Stimulated activated CD4-positive, alpha-beta T cell treated with anti-CD3 and anti-CD28 coated beads, Interleukin-4, amount 100 ng/mL, for 4 hours (primary cell): ENCODE measurements around the gene SH3PXD2B.
"Not testable (repeated sequence)": the region's sequence is repeated elsewhere in the genome, so short reads cannot be mapped to it uniquely, and the experiment has no call there.

Experiments
- DNase-seq, 2 experiments: peaks; one replicate each; pipeline ENCODE4 v3.0.0-alpha.2; 2020

The SH3PXD2B gene

DNA sequence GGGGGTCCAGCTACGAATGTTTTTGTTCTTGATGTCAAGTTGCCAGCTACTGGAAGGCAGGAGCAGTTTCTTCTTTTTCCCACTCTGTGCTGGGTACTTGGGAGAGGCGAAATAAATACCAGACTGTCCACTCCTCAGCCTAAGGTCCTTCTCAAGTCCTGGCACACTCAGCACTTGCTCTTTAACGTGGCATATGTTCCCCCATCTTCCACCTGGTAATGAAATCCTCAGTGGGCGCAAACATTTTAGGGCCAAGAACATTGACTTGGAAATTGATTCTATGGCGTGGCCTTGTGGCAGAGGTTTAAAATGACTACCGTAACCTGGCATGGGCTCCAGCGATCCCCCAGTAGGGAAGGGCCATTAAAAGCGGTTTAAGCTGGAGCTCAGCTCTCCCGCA lies 119.7 kb downstream of the SH3PXD2B start:
- no peak for DNase-seq

DNA sequence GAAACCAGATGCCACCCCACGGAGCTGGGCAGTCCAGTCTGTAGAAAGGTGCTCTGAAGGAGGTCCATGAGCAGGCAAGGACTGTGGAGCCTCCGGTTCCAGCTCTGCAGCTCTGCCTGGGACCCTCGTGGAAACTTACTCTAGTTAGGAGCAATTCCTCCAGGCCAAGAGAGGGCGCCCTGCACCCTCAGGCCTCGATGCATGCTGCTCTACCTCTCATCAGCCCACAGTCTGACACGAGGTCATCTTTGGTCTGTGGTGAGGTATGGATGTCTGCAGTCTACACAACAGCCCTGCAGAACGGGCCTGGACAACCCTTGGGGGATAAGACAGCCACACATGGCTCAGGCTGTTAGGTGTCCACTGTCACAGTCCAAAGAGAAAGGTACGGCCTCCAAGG lies 120.1 kb downstream of the SH3PXD2B start:
- DNase-seq: no peak

DNA sequence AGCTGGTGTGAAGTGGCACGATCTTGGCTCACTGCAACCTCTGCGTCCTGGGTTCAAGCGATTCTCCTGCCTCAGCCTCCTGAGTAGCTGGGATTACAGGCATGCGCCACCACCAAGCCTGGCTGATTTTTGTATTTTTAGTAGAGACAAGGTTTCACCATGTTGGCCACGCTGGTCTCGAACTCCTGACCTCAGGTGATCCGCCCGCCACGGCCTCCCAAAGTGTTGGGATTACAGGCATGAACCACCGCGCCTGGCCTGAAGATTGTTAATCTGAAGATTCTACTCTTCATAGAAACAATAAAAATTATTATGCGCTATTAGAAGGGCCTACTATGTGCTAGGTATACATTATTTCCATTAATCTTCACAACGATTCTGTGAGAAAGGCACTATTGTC lies 127.4 kb downstream of the SH3PXD2B start:
- DNase-seq: not testable (repeated sequence)

DNA sequence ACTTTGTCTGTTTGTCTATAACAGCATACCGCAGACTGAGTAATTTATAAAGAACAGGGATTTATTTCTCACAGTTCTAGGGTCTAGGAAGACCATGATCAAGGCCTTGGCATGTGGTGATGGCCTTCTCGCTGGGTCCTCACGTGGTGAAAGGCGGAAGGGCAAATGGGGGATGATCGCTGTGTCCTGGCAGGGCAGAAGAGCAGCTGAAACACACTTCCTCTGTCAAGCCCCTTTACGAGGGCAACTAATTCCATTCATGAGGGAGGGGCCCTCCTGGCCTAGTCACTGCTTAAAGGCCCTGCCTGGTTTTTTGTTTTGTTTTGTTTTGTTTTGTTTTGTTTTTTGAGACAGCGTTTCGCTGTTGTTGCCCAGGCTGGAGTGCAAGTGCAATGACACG lies 128.9 kb downstream of the SH3PXD2B start:
- DNase-seq: no peak

DNA sequence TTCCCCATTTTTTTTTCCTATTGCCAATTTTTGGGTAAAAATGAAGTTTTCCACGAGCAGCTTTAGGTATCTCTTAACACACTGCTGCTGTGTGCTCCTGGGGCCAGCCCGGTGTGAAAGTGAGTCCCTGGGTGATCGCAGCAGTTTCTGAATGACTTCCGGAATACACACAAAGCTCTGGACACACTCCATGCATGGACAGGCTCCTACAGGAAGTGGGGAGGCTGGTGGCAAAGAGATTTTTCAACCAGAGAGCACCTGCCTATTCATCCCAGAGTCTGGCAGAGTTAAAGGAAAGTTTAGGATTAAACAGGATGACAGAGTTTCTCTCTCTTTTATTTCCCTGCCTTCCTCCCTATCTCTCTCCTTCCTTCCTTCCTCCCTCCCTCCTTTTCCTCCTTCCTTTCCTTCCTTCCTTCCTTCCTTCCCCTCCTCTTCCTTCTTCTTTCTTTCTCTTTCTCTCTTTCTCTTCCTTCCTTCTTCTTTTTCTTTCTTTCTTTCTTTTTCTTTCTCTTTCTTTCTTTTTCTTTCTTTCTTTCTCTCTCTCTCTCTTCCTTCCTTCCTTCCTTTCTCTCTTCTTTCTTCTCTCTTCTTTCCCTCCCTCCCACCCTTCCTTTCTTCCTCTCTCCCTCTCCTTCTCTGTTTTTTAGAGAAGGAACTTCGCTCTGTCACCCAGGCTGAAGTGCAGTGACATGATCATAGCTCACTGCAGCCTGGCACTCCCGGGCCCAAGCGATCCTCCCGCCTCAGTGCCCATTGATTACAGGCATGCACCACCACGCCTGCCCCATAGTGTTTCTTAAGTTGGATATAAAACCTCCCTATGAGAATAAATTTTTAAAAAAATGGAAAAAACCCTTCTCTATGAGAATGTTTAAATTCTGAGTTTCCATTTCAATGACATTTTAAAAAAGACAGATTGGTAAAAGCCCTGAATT lies 132.0 kb downstream of the SH3PXD2B start:
- no peak for DNase-seq

DNA sequence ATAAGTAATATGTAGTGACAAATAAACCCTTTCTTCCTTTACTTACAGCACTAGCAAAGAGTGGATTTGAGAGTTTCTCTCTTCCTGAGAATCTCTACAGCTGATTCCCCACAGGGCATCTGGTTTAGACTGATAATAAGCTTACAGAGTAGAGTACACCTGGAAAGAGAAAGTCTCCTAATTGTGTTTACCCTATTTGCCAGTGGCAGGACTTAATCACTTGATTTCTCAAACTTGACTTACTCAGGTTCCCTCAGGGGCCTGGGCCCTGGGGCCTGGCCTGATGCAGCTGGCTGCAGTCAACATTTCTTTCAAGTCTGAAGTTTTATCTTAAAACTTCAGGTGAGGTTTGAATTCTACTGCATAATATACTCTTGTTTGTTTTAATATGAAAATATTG lies 132.7 kb downstream of the SH3PXD2B start:
- no peak for DNase-seq

DNA sequence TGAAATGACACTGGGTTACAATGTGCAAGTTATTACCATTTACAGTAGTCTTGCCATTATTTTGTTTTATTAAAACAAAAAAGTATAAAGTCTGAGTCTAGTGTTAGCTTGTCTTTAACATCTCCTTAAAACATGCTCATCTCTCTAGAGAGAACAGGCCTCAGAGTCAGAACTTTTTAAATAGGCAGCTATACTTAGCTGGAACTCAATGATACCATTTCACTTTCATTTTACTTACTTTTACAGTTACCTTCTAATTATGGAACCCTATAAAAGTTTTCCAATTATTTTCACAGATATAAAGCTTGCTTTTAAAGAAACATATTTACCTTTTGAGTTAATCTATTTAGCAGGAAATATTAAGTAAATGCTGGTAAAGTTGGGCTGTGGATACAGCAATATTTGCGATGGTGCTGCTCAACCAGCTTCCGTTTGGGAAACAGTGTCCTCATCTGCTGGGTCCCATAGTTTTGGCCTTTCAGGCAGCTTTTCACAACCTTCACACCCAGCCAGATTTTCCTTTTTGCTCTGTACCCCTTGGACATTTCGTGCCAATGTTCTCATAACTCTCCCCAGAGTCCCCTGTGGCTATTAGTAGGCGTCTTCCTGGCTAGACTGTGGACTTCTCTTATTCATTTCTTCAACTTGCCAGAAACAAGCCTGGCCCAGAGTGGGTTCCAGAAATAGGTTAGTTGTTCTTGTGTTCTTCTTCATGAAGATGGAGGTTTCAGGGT lies 134.4 kb downstream of the SH3PXD2B start:
- no peak for DNase-seq

DNA sequence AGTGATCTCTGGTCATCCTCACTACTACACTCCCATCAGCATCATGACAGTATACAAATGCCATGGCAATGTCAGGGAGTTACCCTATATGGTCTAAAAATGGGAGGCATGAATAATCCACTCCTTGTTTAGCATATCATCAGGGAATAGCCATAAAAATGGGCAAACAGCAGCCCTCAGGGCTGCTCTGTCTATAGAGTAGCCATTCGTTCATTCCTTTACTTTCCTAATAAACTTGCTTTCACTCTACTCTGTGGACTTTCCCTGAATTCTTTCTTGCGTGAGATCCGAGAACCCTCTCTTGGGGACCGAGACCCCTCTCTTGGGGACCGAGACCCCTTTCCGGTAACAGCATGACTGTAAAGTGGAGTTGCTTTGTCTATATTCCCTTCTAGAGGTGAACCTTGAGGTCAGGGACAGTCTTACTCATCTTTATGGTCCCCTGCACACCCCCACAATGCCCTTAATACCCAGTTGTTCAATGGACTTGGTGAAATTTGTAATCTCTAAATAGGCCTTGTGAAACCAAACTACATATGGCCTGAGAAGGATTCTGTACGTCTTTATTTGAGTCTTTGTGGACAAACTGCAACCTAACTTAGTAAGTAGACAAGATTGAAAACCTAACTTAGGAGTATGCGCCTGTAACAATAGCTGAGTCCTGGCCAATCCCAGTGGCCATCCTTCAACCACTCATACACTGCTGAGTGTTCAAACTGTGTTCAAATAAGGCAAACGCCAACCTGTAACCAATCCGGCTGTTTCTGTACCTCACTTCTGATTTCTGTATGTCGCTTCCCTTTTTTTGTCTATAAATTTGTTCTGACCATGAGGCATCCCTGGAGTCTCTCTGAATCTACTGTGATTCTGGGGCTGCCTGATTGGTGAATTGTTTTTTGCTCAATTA lies 138.5 kb downstream of the SH3PXD2B start:
- DNase-seq: no peak

DNA sequence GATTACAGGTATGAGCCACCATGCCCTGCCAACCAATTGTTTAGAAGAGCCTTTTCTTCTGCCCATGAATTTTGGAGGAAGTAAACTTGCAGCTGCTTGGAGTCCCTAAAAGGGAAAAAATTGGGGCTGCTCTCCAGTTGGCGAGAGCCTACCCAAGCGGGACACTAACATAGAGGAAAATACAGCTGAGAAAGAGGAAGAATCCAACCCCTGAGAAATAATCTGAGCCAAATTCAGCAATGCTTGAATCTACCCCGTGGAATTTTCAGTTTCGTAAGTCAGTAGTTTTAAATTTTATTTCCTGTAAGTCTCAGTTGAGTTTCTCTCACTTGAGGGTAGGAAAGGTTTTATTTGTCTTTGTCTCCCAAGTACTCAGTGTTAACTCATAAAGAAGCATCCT lies 140.4 kb downstream of the SH3PXD2B start:
- DNase-seq: no peak

DNA sequence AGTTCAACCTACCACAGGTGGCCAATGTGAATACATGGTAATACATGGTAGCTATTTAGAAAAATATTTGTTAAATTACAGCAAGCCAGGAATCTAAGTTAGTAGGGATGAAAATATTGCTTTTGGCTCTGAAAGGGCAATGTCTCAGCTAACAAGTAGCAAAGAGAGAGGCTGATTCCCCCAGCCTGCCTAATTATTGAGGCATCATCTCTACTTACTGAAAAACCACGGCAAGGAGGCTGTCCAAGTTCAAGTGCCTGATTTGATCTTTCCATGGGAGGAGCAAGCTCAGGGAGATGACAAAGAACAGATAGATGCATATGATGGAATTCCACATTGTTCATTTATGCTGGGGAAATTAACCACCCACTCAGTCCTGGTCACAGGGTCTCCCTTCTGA lies 142.0 kb downstream of the SH3PXD2B start:
- DNase-seq: no peak

DNA sequence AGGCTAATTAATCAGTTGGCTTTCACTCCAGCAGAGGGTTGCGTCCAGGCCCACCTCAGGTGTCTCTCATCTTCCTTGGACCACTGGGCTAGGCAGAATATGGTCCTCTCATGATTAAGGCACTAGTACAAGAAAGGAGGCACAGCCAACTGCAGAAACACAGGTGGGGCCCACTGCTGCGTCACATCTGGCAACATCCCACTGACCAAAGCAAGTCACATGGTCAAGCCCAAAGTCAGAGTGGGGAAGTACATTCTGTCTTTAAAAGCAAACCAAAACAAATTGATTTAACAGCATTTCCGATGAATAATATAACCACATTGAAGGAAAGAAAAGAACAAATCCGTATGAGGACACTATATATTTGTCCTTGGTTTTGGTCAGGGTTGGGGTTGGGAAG lies 142.7 kb downstream of the SH3PXD2B start:
- DNase-seq: no peak

DNA sequence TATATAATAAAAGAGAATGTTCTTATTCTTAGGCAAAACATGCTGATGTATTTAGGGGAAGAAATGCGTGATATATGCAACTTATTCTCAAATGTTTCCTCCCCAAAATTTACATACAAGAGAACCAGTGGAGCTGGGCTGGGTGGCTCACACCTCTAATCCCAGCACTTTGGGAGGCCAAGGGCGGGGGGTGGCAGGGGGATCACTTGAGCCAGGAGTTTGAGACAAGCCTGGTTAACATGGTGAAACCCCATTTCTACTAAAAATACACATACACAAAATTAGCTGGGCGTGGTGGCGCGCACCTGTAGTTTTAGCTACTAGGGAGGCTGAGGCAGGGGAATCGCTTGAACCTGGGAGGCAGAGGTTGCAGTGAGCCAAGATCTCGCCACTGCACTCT lies 143.3 kb downstream of the SH3PXD2B start:
- DNase-seq: no peak

DNA sequence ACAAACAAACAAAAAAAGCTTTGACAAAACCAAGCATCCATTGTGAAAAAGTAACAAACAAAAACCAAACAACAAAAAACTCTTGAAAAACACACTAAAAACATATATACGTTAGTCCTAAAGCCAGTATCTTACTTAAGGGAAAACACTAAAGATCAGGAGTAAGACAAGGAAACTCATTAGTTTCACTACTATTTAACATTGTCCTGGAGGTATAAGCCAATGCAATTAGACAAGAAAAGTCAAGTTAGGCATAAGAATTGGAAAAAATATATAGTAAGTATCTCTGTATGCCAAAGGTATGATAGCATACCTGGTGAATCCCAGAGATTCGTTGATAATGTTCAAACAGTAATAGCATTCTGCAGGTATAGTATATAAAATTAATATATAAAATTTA lies 148.9 kb downstream of the SH3PXD2B start:
- no peak for DNase-seq

DNA sequence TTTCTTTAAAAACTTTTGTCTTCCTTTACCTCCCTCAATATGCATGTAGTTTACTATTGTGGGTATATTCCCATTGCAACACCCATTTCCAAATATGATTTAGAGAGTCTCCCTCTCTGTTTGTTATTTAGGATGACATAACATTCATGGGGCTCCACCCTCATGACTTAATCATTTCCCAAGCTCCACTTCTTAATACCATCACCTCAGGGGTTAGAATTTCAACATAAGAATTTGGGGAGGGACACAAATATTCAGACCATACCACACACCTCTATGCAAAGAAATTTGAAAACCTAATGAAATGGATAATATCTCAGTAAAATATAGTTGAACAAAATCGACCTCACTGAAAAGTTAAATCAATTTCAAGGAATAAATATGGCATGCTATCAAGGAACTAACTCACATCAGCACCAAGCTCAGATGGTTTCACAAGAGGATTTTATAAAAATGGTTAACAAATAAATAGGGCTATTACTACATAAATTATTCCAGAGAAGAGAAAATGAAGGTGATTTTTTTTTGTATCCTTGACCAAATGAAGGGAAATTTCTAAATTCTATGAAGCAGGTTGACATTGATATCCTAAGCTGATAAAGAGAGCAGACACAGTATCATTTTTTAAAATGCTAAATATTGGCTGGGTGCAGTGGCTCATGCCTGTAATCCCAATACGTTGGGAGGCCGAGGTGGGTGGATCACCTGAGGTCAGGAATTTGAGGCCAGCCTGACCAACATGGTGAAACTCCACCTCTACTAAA lies 150.6 kb downstream of the SH3PXD2B start:
- DNase-seq: no peak

DNA sequence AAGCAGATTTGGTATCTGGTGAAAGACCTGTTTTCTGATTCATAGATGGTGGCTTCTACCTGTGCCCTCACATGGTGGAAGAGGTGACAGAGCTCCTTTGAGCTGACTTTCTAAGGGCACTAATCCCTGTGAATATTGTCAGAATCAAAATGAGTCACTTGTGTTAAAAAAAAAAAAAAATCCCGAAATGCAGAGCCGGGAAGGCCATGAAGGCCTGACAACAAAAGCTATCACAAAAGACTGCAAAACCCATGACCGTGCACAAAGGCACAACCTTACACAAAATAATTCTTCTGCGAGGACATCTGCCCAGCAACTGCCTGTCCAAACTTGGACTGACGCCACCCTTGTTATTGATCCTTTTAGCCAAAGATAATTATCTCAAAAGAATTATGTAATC lies 151.2 kb downstream of the SH3PXD2B start:
- DNase-seq: no peak

DNA sequence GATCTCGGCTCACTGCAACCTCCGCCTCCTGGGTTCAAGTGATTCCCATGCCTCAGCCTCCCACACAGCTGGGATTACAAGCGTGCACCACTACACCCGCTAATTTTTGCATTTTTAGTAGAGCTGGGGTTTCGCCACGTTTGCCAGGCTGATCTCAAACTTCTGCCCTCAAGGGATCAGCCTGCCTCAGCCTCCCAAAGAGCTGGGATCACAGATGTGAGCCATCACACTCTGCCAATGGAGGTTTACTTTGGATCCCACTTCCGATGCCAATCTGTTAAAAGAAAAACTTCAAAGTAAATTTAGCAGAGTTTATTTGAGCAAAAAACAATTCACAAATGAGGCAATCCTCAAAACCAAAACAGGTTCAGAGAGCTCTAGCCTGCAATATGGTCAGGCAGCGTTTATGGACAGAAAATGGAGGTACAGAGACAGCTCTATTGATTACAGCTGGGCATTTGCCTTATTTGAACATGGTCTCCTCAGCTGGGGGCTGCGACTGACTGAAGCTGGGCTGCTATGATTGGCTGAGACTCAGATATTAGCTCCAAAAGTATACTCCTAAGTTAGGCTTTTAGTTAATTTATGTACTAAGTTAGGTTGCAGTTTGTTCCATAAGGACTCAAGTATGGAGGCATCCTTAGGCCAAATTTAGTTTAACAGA lies 152.1 kb downstream of the SH3PXD2B start:
- no peak for DNase-seq

DNA sequence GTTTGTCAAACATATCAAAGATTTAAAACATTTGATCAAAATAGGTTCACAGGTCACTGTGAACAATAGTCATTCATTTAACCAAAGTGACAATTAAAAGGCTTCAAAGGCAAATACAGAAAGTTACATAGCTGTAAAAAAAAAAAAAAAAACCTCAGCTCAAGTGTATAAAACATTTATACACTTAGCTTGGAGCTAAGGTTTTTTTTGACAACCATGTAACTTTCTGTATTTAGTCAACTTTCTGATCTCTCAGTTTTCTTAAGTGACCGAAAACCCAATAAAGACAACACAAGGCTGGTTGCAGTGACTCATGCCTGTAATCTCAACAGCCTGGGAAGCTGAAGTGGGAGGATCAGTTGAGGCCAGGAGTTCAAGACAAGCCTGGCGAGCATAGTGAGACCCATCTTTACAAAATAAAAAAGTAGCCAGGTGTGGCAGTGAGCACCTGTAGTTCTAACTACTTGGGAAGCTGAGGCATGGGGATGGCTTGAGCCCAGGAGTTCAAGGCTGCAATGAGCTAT lies 154.3 kb downstream of the SH3PXD2B start:
- no peak for DNase-seq

DNA sequence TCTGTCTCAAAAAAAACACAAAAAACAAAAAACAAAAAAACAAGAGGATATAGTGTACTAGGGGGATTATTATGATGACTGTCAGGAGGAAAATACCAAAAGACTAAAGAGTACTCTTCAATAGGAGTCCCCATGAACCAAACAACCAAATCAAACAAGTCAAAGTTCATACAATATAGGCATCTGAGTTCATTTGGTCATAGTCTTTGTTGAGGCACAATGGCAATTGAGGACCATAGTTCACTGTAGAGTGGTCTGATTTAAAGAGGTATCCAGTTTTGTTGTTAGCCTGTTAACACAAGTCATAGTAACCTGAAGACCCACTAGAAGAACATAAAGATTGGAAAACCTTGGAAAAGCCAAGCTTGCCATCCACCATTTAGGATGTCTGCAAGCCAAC lies 159.5 kb downstream of the SH3PXD2B start:
- no peak for DNase-seq

DNA sequence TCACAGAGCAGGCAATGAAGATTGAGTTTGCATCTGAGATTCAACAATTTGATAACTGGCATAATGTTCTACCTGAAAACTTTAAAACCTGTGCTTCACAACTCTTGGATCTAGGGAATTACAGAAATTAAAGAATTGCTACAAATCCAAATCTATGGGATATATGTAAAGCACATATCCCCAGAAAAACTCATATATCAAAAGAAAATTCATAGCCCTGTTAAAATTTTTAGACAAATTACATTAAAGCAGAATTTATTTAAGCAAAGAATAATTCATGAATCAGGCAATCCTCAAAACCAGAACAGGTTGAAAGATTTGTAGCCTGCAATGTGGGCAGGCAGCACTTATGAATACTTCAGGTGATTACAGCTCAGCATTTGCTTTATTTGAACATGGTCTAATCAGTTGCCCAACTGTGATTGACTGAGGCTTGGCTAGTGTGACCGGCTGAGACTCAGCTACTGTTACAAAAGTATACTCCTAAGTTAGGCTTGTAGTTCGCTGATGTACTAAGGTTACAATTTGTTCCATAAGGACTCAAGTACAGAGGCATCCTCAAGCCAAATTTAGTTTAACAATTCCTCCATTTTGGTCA lies 160.5 kb downstream of the SH3PXD2B start:
- DNase-seq: no peak

DNA sequence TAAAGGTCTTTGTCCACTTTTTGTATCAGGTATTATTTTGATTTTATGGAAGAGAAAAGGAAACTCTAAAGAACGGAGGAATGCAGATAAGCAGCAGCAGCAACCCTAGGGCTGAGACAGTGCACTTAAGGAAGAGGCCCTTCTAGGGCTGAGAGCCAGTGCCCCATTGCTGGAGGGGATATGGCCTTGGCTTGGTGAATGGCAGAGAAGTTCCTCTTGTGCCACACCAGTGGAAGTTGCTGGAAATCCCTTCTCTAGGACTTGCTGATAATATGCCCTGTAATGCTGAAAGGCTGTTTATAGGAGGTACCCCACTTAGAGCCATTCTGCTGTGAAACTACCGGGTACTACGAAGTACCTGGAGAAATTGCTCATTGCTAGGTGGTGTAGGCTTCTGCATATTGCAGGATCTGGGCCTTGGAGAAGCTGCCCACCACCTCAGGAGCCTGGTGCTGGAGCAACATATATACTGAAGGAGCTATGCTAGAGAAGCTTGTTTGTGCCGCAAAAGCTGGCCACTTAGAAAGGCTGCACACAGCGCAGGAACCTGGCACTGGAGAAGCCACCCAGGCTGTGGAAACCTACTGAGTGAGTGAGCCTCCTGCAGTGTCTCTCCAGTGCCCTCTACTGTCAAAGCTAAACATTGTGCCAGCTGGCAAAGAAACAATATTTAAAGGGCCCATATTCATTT lies 161.1 kb downstream of the SH3PXD2B start:
- DNase-seq: peak; percentile 37 to 58
